SU-DHL-6 (cell line): Measurements from ENCODE around the gene THBS2.

Source experiments
- EZH2phosphoT487 ChIP-seq: fragments of 200-600 bp; sonication (generic), shearing (Covaris generic); conservative IDR thresholded peaks from 2 replicates; pipeline ENCODE4 v1.6.1; 2018; ENCODE audit warnings: mild to moderate bottlenecking, antibody characterized with exemption, low read length, moderate library complexity, mixed read lengths
- TF ChIP-seq, protein P1 (sequence below): fragments of 200-600 bp; sonication (generic); IDR thresholded peaks from one replicate; pipeline ENCODE4 v1.5.1; 2017; ENCODE audit warnings: antibody characterized with exemption, mild to moderate bottlenecking, low read length, moderate library complexity; ENCODE audit not compliant: insufficient read depth, poor library complexity, severe bottlenecking

DNA sequence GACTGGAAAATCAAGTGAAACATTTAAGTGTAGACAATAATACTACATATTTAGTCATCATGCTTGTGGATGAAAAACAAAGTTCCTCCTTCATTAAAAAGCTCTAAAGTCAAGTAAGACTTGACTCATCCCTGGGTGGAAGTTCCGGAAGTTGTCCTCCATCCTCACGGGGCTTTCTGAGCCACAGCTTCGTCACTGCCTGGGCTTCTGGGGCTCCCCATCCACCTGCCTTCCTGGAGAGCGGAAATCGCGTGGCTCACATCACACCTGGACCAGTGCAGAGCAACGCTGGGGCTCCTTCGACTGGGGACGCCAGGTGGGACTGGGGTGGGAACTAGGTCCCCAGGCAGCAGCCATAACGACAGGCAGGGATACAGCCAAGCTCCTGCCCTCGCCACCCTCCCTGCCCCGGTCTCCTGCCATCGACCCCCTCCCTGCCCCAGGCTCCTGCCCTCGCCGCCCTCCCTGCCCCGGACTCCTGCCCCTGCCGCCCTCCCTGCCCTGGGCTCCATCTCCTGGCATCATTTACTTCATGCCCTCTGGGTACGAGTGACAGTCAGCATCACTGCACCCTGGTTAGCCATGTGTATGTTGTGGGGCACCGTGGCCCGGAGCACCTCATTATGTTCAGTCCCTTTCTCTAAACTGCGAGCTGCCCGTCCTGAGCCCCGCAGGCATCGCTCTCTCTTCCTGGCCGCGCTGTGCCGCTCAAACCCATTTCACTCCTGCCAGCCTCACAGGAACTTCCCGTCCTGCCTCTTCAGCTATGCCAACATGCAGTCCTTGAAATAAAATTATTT, 12.9 kb downstream of the THBS2 start:
- TF ChIP-seq, protein P1, sequence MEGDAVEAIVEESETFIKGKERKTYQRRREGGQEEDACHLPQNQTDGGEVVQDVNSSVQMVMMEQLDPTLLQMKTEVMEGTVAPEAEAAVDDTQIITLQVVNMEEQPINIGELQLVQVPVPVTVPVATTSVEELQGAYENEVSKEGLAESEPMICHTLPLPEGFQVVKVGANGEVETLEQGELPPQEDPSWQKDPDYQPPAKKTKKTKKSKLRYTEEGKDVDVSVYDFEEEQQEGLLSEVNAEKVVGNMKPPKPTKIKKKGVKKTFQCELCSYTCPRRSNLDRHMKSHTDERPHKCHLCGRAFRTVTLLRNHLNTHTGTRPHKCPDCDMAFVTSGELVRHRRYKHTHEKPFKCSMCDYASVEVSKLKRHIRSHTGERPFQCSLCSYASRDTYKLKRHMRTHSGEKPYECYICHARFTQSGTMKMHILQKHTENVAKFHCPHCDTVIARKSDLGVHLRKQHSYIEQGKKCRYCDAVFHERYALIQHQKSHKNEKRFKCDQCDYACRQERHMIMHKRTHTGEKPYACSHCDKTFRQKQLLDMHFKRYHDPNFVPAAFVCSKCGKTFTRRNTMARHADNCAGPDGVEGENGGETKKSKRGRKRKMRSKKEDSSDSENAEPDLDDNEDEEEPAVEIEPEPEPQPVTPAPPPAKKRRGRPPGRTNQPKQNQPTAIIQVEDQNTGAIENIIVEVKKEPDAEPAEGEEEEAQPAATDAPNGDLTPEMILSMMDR, result no peak
- TF ChIP-seq EZH2phosphoT487, result no peak
